ENCODE results near the gene RNF167.

DNA sequence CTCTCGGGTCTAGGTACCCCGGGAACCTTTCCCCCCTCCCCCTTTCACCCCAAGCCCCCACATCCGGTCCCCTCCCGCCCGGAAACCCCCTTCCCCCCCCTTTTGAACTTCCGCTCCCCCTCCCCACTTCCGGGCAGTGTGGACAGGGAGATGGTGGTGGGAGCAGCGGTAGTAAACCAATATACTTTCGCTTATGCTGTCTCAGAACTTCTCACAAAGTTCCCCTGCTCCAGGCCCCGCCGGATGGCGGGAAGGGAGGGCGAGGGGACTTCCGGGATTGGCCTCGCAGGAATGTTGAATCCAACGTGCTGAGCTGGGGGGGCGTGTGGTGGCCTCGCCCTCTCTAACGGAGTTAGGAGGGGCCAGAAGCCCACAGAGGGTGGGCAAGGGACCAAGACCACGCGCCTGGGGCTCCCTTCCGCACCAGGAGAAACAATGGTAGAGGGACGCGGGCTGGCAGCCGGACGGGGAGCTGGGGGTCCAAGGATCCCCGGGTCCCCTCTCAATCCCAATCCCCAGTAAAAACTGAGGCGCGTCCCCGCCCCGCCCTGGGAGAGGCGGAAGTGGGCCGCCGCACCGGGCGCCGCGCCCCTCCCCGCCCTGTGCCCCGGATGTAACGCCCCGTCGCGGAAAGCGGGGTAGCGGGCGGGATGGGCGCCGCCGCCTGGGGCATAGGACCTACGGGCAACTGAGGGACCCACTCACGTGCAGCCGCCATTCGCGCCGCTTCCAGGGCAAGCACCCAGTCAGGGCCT, 7.5 kb downstream of the RNF167 start:
- TF ChIP-seq, protein P1, sequence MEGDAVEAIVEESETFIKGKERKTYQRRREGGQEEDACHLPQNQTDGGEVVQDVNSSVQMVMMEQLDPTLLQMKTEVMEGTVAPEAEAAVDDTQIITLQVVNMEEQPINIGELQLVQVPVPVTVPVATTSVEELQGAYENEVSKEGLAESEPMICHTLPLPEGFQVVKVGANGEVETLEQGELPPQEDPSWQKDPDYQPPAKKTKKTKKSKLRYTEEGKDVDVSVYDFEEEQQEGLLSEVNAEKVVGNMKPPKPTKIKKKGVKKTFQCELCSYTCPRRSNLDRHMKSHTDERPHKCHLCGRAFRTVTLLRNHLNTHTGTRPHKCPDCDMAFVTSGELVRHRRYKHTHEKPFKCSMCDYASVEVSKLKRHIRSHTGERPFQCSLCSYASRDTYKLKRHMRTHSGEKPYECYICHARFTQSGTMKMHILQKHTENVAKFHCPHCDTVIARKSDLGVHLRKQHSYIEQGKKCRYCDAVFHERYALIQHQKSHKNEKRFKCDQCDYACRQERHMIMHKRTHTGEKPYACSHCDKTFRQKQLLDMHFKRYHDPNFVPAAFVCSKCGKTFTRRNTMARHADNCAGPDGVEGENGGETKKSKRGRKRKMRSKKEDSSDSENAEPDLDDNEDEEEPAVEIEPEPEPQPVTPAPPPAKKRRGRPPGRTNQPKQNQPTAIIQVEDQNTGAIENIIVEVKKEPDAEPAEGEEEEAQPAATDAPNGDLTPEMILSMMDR (IDR thresholded peaks at IDR 0.05; ENCODE audit: low read depth, low read length) = no peak
- TF ChIP-seq POLR2A (IDR thresholded peaks at IDR 0.05; ENCODE audit: extremely low read depth, insufficient read length) = no peak
- TF ChIP-seq, protein P2, sequence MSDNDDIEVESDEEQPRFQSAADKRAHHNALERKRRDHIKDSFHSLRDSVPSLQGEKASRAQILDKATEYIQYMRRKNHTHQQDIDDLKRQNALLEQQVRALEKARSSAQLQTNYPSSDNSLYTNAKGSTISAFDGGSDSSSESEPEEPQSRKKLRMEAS (IDR thresholded peaks at IDR 0.05; ENCODE audit: low read depth, low read length) = no peak
